Thyroid gland (tissue), 4 donors: ENCODE measurements around the gene MSL3. TPM values are rescaled to one million over a fixed set of nuclear protein-coding genes. Genes with fewer than 3 reads are reported as not detected.
A peak's percentile ranks its signal among the peaks of the same experiment; 100 is the strongest.

Source experiments
- DNase-seq, 2 donors: peaks; one replicate each; pipeline ENCODE4 v3.0.0-alpha.2; 2019
- H3K27ac ChIP-seq, 3 donors: fragments of 200-600 bp; sonication (generic); 1 replicate in 2 of 3; 2 replicates in 1 of 3; pipeline ENCODE4 v1.5.1; 2016 to 2019; ENCODE audit warnings: mild to moderate bottlenecking in 1 of 3, moderate library complexity in 1 of 3
- H3K27me3 ChIP-seq: fragments of 200-600 bp; sonication (generic); one replicate; pipeline ENCODE4 v1.5.1; 2019
- H3K36me3 ChIP-seq, 2 donors: fragments of 200-600 bp; sonication (generic); one replicate each; pipeline ENCODE4 v1.5.1; 2016 to 2019
- H3K4me1 ChIP-seq, 2 donors: fragments of 200-600 bp; sonication (generic); one replicate each; pipeline ENCODE4 v1.5.1; 2017 to 2019
- H3K4me3 ChIP-seq, 3 donors: fragments of 200-600 bp; sonication (generic); replicated peaks in 1 of 3; 1 replicate in 2 of 3; 2 replicates in 1 of 3; pipeline ENCODE4 v1.5.1; 2016; ENCODE audit warnings: mild to moderate bottlenecking in 1 of 3
- H3K9me3 ChIP-seq: fragments of 200-600 bp; sonication (generic); one replicate; pipeline ENCODE4 v1.5.1; 2017
- CTCF ChIP-seq, 6 experiments: fragments of 200-600 bp in 3 of 6; fragments of 450-650 bp in 3 of 6; sonication (generic) in 3 of 6; IDR thresholded peaks; one replicate each; pipeline ENCODE4 v1.5.1; 2016 to 2019; ENCODE audit warnings: antibody characterized with exemption in 6 of 6, mild to moderate bottlenecking in 2 of 6, inconsistent platforms in 1 of 6, moderate library complexity in 1 of 6
- POLR2A ChIP-seq, 2 donors: fragments of 450-650 bp; IDR thresholded peaks; one replicate each; pipeline ENCODE4 v1.6.1; 2017; ENCODE audit warnings: antibody characterized with exemption in 2 of 2, mild to moderate bottlenecking in 2 of 2, moderate library complexity in 1 of 2
- WGBS, 2 donors: methylation state at CpG; one replicate each; pipeline ENCODE4 v1.1.5; 2017; 5-methylcytosine and 5-hydroxymethylcytosine counted together
- intact Hi-C: fragments of 100-400 bp; cut with DNase I; formaldehyde crosslinking; loops from one replicate; pipeline ENCODE4 v1.15.1; 2023
- total RNA-seq, 4 donors: library from RNA; depleted of rRNA; stranded (reverse); fragments of >200 nt; gene quantifications; one replicate each; pipeline ENCODE4 v1.2.3, GENCODE V29; 2016

Gene MSL3
- total RNA-seq, result 10 to 100 TPM; 18.4 to 21.8 (median 21.6) TPM

GRCh38 chrX:11757719-11758399, at the start of gene MSL3:
MSL3 (plus strand) TSS chrX:11758237; CDS start chrX:11758264, 27 bp downstream.
- Histone ChIP-seq H3K36me3 (peaks cover 0 to 12% of the 10 kb centered on the region in 2 donors), H3K9me3 (no peaks in the 10 kb centered on the region), H3K4me3 (peak within 1 kb of the TSS; percentile 35 to 83 (median 64)), H3K27me3 (no peaks in the 10 kb centered on the region), H3K27ac (peak within 1 kb of the TSS; percentile 77 to 89 (median 81)), H3K4me1 (no peaks in the 10 kb centered on the region)
- intact Hi-C loops, result no loop called here
- DNase-seq, result peak; percentile 72 to 73
- WGBS, 2 donors, result no CpG with 5 or more reads among the region's 93 CpGs
- TF ChIP-seq POLR2A (IDR thresholded peaks at IDR 0.05) (peak in 1 of 2 donors; percentile 56), CTCF (IDR thresholded peaks at IDR 0.05) (no peak)

GRCh38 chrX:11722304-11722703, 35.7 kb upstream of the MSL3 start:
- intact Hi-C loops, result no loop called here
- H3K36me3 ChIP-seq, result no peaks in the 10 kb centered on the region
- H3K27ac ChIP-seq, result no peak overlapping the region
- H3K27me3 ChIP-seq, result no peaks in the 10 kb centered on the region
- 90 to 96% methylated on average over 5 of the region's 5 CpGs for WGBS, 2 donors
- no peaks in the 10 kb centered on the region for H3K4me1 ChIP-seq
- H3K4me3 ChIP-seq, result no peak overlapping the region
- TF ChIP-seq CTCF (IDR thresholded peaks at IDR 0.05) (no peak), POLR2A (IDR thresholded peaks at IDR 0.05) (no peak)
- no peaks in the 10 kb centered on the region for H3K9me3 ChIP-seq
- no peak for DNase-seq

- Histone ChIP-seq H3K36me3 (no peaks in the 10 kb centered on the region), H3K27me3 (no peaks in the 10 kb centered on the region), H3K4me3 (no peak overlapping the region), H3K27ac (no peak overlapping the region), H3K9me3 (no peaks in the 10 kb centered on the region), H3K4me1 (no peaks in the 10 kb centered on the region)
- WGBS, 2 donors, result 45 to 54% methylated on average over 7 of the region's 7 CpGs
- TF ChIP-seq CTCF (IDR thresholded peaks at IDR 0.05) (peak in 5 of 6 experiments; percentile 43 to 61 (median 48)), POLR2A (IDR thresholded peaks at IDR 0.05) (no peak)
- intact Hi-C loops, result no loop called here
- peak; percentile 2 for DNase-seq
Observed at GRCh38 chrX:11724122-11725017, 33.7 kb upstream of the MSL3 start.

GRCh38 chrX:11725631-11726442, 32.2 kb upstream of the MSL3 start:
- no peak for DNase-seq
- Histone ChIP-seq H3K4me1 (no peaks in the 10 kb centered on the region), H3K27me3 (no peaks in the 10 kb centered on the region), H3K36me3 (no peaks in the 10 kb centered on the region), H3K4me3 (no peak overlapping the region), H3K27ac (no peak overlapping the region), H3K9me3 (no peaks in the 10 kb centered on the region)
- no peak for TF ChIP-seq POLR2A (IDR thresholded peaks at IDR 0.05)
- WGBS, 2 donors, result 78 to 81% methylated on average over 8 of the region's 8 CpGs
- intact Hi-C loops, result no loop called here

GRCh38 chrX:11728556-11728955, 29.5 kb upstream of the MSL3 start:
- intact Hi-C loops, result no loop called here
- Histone ChIP-seq H3K36me3 (no peaks in the 10 kb centered on the region), H3K27me3 (no peaks in the 10 kb centered on the region), H3K4me3 (no peak overlapping the region), H3K4me1 (no peaks in the 10 kb centered on the region), H3K9me3 (no peaks in the 10 kb centered on the region), H3K27ac (no peak overlapping the region)
- DNase-seq, result no peak
- 80 to 86% methylated on average over 2 of the region's 2 CpGs for WGBS, 2 donors
- TF ChIP-seq POLR2A (IDR thresholded peaks at IDR 0.05), result no peak
- TF ChIP-seq CTCF (IDR thresholded peaks at IDR 0.05), result no peak
